HepG2 (cell line): Measurements from ENCODE around the gene MS4A10. TPM values are rescaled to one million over a fixed set of nuclear protein-coding genes. Genes with fewer than 3 reads are reported as not detected.
A peak's percentile ranks its signal among the peaks of the same experiment; 100 is the strongest.

Experiments
- ADNP ChIP-seq: sonication (generic); formaldehyde crosslinking; IDR thresholded peaks from 2 replicates; pipeline ENCODE4 v1.4.0; 2020; ENCODE audit warnings: missing genetic modification reagents
- CCDC6 ChIP-seq: sonication (generic); formaldehyde crosslinking; IDR thresholded peaks from 2 replicates; pipeline ENCODE4 v1.8.1; 2022; ENCODE audit warnings: mild to moderate bottlenecking, missing genetic modification reagents, moderate library complexity
- GPN1 ChIP-seq: sonication (generic); formaldehyde crosslinking; IDR thresholded peaks from 2 replicates; pipeline ENCODE4 v1.5.1; 2020; ENCODE audit warnings: missing genetic modification reagents, borderline replicate concordance
- HNRNPUL1 ChIP-seq: fragments of 200-400 bp; formaldehyde crosslinking; IDR thresholded peaks from 2 replicates; pipeline ENCODE4 v1.6.1; 2017; ENCODE audit warnings: low read depth, mild to moderate bottlenecking, low read length, moderate library complexity
- MLLT10 ChIP-seq: sonication (generic); formaldehyde crosslinking; IDR thresholded peaks from 2 replicates; pipeline ENCODE4 v1.4.0; 2020; ENCODE audit warnings: missing genetic modification reagents
- PITX1 ChIP-seq: sonication (generic); formaldehyde crosslinking; IDR thresholded peaks from 2 replicates; pipeline ENCODE4 v1.5.1; 2020; ENCODE audit warnings: mild to moderate bottlenecking, missing genetic modification reagents
- RFX5 ChIP-seq: IDR thresholded peaks from 2 replicates; pipeline ENCODE4 v1.6.1; 2011; ENCODE audit warnings: low read depth, low read length, improper control_type of control experiment
- TEAD2 ChIP-seq: sonication (generic); formaldehyde crosslinking; IDR thresholded peaks from 2 replicates; pipeline ENCODE4 v1.9.0; 2021; ENCODE audit warnings: missing genetic modification reagents
- TEAD3 ChIP-seq: optimal IDR thresholded peaks from 2 replicates; pipeline ENCODE3; 2016; ENCODE audit warnings: borderline replicate concordance
- ZNF33B ChIP-seq: sonication (generic); formaldehyde crosslinking; IDR thresholded peaks from 2 replicates; pipeline ENCODE4 v1.5.1; 2020; ENCODE audit warnings: mild to moderate bottlenecking, missing genetic modification reagents
- ZNF441 ChIP-seq: sonication (generic); formaldehyde crosslinking; IDR thresholded peaks from 2 replicates; pipeline ENCODE4 v1.7.0; 2021; ENCODE audit warnings: missing genetic modification reagents, borderline replicate concordance
- ZNF83 ChIP-seq: sonication (generic); formaldehyde crosslinking; IDR thresholded peaks from 2 replicates; pipeline ENCODE4 v1.4.0; 2020; ENCODE audit warnings: missing genetic modification reagents, mild to moderate bottlenecking, borderline replicate concordance
- polyA plus RNA-seq, 8 experiments: library from polyadenylated mRNA; depleted of rRNA in 3 of 8; stranded (reverse) in 7 of 8; unstranded in 1 of 8; fragments of >200 nt; fragmentation: Illumina TruSeq in 4 of 8; extraction: Trizol in 4 of 8; gene quantifications; 2 replicates each; pipeline versions ENCODE4 v1.2.1 to v1.2.3, GENCODE V29; 2011 to 2016; ENCODE audit warnings: low read depth in 4 of 8, missing spikeins in 1 of 8, mixed read lengths in 1 of 8; ENCODE audit not compliant: insufficient read depth in 1 of 8
- total RNA-seq, 5 experiments: library from RNA; depleted of rRNA; stranded (reverse); fragments of >200 nt; fragmentation: Illumina TruSeq; extraction: Trizol; gene quantifications; 2 replicates each; pipeline ENCODE4 v1.2.3, GENCODE V29; 2016; ENCODE audit warnings: low read depth in 1 of 5
- TF ChIP-seq, protein P1 (sequence below): sonication (generic); formaldehyde crosslinking; IDR thresholded peaks from 2 replicates; pipeline ENCODE4 v1.5.1; 2020; ENCODE audit warnings: missing genetic modification reagents, mild to moderate bottlenecking, borderline replicate concordance
- TF ChIP-seq, protein P2 (sequence below): sonication (generic); formaldehyde crosslinking; IDR thresholded peaks from 2 replicates; pipeline ENCODE4 v1.5.0; 2020; ENCODE audit warnings: missing genetic modification reagents, mild to moderate bottlenecking, borderline replicate concordance
- TF ChIP-seq, protein P3 (sequence below): sonication (generic); formaldehyde crosslinking; IDR thresholded peaks from 2 replicates; pipeline ENCODE4 v1.4.0; 2020; ENCODE audit warnings: missing genetic modification reagents
- TF ChIP-seq, protein P4 (sequence below): sonication (generic); formaldehyde crosslinking; IDR thresholded peaks from 2 replicates; pipeline ENCODE4 v1.4.0; 2020; ENCODE audit warnings: missing genetic modification reagents, low read depth, mild to moderate bottlenecking, borderline replicate concordance
- TF ChIP-seq, protein P5 (sequence below): sonication (generic); formaldehyde crosslinking; IDR thresholded peaks from 2 replicates; pipeline ENCODE4 v1.8.0; 2022; ENCODE audit warnings: missing genetic modification reagents, mild to moderate bottlenecking, borderline replicate concordance
- TF ChIP-seq, protein P6 (sequence below): IDR thresholded peaks from 2 replicates; pipeline ENCODE4 v1.4.0; 2020; ENCODE audit warnings: mild to moderate bottlenecking, missing genetic modification reagents

The MS4A10 gene
- total and polyA plus RNA-seq, 2 of the 13 experiments (the other 11 are each of a cell fraction or from before 2014, with no cell fraction given) = not detected

DNA sequence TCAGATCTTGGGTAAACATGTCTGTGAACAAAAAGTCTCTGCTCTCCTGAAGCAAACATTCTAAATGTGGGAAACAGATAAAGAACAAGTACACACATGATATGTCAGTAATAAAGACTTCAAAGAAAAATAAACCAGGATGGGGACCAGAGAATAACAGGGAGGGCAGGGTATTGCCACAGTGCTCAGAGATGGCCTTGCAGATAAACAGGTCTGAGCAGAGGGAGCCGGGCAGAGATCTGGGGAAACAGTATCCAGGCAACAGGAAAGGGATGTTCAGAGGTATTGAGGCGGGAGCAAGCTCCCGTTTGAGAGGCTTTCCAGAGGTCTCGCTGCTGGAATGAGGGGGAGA lies 59.7 kb downstream of the MS4A10 start (continued):
- TF ChIP-seq ZNF83 (no peak), HNRNPUL1 (no peak), ZNF441 (CRISPR knock-in tag) (no peak), MLLT10 (CRISPR knock-in tag) (no peak), TEAD3 (CRISPR knock-in tag) (no peak), ZNF33B (CRISPR knock-in tag) (0 out of 2 replicates have a peak, but pooled peaks have one; percentile 49), TEAD2 (no peak), ADNP (CRISPR knock-in tag) (no peak), CCDC6 (CRISPR knock-in tag) (peak; percentile 50; the same call in 1 of the 2 replicates), GPN1 (no peak), RFX5 (no peak), PITX1 (CRISPR knock-in tag) (peak; percentile 25; the same call in 1 of the 2 replicates)
- TF ChIP-seq, protein P1, sequence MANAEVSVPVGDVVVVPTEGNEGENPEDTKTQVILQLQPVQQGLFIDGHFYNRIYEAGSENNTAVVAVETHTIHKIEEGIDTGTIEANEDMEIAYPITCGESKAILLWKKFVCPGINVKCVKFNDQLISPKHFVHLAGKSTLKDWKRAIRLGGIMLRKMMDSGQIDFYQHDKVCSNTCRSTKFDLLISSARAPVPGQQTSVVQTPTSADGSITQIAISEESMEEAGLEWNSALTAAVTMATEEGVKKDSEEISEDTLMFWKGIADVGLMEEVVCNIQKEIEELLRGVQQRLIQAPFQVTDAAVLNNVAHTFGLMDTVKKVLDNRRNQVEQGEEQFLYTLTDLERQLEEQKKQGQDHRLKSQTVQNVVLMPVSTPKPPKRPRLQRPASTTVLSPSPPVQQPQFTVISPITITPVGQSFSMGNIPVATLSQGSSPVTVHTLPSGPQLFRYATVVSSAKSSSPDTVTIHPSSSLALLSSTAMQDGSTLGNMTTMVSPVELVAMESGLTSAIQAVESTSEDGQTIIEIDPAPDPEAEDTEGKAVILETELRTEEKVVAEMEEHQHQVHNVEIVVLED (CRISPR knock-in tag) = no peak
- TF ChIP-seq, protein P2, sequence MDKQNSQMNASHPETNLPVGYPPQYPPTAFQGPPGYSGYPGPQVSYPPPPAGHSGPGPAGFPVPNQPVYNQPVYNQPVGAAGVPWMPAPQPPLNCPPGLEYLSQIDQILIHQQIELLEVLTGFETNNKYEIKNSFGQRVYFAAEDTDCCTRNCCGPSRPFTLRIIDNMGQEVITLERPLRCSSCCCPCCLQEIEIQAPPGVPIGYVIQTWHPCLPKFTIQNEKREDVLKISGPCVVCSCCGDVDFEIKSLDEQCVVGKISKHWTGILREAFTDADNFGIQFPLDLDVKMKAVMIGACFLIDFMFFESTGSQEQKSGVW (CRISPR knock-in tag) = no peak
- TF ChIP-seq, protein P3, sequence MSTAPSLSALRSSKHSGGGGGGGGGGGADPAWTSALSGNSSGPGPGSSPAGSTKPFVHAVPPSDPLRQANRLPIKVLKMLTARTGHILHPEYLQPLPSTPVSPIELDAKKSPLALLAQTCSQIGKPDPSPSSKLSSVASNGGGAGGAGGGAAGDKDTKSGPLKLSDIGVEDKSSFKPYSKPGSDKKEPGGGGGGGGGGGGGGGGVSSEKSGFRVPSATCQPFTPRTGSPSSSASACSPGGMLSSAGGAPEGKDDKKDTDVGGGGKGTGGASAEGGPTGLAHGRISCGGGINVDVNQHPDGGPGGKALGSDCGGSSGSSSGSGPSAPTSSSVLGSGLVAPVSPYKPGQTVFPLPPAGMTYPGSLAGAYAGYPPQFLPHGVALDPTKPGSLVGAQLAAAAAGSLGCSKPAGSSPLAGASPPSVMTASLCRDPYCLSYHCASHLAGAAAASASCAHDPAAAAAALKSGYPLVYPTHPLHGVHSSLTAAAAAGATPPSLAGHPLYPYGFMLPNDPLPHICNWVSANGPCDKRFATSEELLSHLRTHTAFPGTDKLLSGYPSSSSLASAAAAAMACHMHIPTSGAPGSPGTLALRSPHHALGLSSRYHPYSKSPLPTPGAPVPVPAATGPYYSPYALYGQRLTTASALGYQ (CRISPR knock-in tag) = peak; percentile 82; the same call in 1 of the 2 replicates
- TF ChIP-seq, protein P4, sequence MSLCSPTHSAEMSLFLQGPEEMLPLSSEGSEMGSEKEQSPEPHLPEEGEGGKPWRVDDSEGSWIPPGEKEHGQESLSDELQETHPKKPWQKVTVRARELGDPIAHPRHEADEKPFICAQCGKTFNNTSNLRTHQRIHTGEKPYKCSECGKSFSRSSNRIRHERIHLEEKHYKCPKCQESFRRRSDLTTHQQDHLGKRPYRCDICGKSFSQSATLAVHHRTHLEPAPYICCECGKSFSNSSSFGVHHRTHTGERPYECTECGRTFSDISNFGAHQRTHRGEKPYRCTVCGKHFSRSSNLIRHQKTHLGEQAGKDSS (CRISPR knock-in tag) = peak; percentile 47; the same call in 1 of the 2 replicates
- TF ChIP-seq, protein P5, sequence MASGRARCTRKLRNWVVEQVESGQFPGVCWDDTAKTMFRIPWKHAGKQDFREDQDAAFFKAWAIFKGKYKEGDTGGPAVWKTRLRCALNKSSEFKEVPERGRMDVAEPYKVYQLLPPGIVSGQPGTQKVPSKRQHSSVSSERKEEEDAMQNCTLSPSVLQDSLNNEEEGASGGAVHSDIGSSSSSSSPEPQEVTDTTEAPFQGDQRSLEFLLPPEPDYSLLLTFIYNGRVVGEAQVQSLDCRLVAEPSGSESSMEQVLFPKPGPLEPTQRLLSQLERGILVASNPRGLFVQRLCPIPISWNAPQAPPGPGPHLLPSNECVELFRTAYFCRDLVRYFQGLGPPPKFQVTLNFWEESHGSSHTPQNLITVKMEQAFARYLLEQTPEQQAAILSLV = no peak
- TF ChIP-seq, protein P6, sequence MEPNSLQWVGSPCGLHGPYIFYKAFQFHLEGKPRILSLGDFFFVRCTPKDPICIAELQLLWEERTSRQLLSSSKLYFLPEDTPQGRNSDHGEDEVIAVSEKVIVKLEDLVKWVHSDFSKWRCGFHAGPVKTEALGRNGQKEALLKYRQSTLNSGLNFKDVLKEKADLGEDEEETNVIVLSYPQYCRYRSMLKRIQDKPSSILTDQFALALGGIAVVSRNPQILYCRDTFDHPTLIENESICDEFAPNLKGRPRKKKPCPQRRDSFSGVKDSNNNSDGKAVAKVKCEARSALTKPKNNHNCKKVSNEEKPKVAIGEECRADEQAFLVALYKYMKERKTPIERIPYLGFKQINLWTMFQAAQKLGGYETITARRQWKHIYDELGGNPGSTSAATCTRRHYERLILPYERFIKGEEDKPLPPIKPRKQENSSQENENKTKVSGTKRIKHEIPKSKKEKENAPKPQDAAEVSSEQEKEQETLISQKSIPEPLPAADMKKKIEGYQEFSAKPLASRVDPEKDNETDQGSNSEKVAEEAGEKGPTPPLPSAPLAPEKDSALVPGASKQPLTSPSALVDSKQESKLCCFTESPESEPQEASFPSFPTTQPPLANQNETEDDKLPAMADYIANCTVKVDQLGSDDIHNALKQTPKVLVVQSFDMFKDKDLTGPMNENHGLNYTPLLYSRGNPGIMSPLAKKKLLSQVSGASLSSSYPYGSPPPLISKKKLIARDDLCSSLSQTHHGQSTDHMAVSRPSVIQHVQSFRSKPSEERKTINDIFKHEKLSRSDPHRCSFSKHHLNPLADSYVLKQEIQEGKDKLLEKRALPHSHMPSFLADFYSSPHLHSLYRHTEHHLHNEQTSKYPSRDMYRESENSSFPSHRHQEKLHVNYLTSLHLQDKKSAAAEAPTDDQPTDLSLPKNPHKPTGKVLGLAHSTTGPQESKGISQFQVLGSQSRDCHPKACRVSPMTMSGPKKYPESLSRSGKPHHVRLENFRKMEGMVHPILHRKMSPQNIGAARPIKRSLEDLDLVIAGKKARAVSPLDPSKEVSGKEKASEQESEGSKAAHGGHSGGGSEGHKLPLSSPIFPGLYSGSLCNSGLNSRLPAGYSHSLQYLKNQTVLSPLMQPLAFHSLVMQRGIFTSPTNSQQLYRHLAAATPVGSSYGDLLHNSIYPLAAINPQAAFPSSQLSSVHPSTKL (CRISPR knock-in tag) = peak; percentile 94
